Keratinocyte (primary cell): Measurements from ENCODE around the gene SMG6. TPM values are rescaled to one million over a fixed set of nuclear protein-coding genes. Genes with fewer than 3 reads are reported as not detected.

Source experiments
- DNase-seq: peaks from one replicate; pipeline ENCODE4 v3.0.0-alpha.2; 2011; ENCODE audit warnings: low read depth, missing footprints, low spot score
- FAIRE-seq: peaks from 2 replicates; lab custom pipeline; 2011; peaks lifted over from hg19 to GRCh38; lab: Jason Lieb, UNC
- H2AFZ ChIP-seq: 2 replicates; pipeline ENCODE4 v1.6.0; 2012; ENCODE audit warnings: low read length, control low read depth, inconsistent platforms; ENCODE audit not compliant: control insufficient read depth
- H3K27ac ChIP-seq: 2 replicates; pipeline ENCODE4 v1.5.1; 2011; ENCODE audit warnings: low read length; ENCODE audit not compliant: control insufficient read depth, insufficient read depth
- H3K27me3 ChIP-seq: 3 replicates; pipeline ENCODE4 v1.6.0; 2011; ENCODE audit warnings: low read length; ENCODE audit not compliant: control insufficient read depth, insufficient read depth; ENCODE audit errors: extremely low read depth
- H3K36me3 ChIP-seq, 2 experiments: 2 replicates in 1 of 2; 3 replicates in 1 of 2; pipeline ENCODE4 v1.5.1; 2011; ENCODE audit warnings: low read length in 2 of 2, mild to moderate bottlenecking in 1 of 2; ENCODE audit not compliant: control insufficient read depth in 2 of 2, insufficient read depth in 2 of 2; ENCODE audit errors: extremely low read depth in 1 of 2
- H3K4me1 ChIP-seq: 3 replicates; pipeline ENCODE4 v1.5.1; 2011; ENCODE audit warnings: low read length; ENCODE audit not compliant: control insufficient read depth, insufficient read depth; ENCODE audit errors: extremely low read depth
- H3K4me2 ChIP-seq: 3 replicates; pipeline ENCODE4 v1.6.0; 2011; ENCODE audit warnings: low read depth, low read length; ENCODE audit not compliant: control insufficient read depth, insufficient read depth; ENCODE audit errors: extremely low read depth
- H3K4me3 ChIP-seq, 3 experiments: fragments of 200-600 bp in 1 of 3; sonication (generic) in 1 of 3; 2 replicates in 2 of 3; 3 replicates in 1 of 3; pipeline ENCODE4 v1.5.1; 2011 to 2016; ENCODE audit warnings: low read length in 3 of 3, mild to moderate bottlenecking in 3 of 3, control low read depth in 2 of 3, inconsistent platforms in 1 of 3, low read depth in 1 of 3, mixed read lengths in 1 of 3, mixed run types in 1 of 3, moderate library complexity in 1 of 3; ENCODE audit not compliant: control insufficient read depth in 2 of 3, insufficient read depth in 2 of 3; ENCODE audit errors: extremely low read depth in 1 of 3
- H3K79me2 ChIP-seq: 2 replicates; pipeline ENCODE4 v1.6.0; 2012; ENCODE audit warnings: low read length; ENCODE audit not compliant: control insufficient read depth, insufficient read depth
- H3K9ac ChIP-seq: 3 replicates; pipeline ENCODE4 v1.6.0; 2011; ENCODE audit warnings: low read length; ENCODE audit not compliant: control insufficient read depth, insufficient read depth; ENCODE audit errors: extremely low read depth
- H3K9me1 ChIP-seq: 3 replicates; pipeline ENCODE4 v1.6.0; 2011; ENCODE audit warnings: low read length; ENCODE audit not compliant: control insufficient read depth, insufficient read depth; ENCODE audit errors: extremely low read depth
- H3K9me3 ChIP-seq: 2 replicates; pipeline ENCODE4 v1.5.1; 2012; ENCODE audit warnings: low read depth, low read length; ENCODE audit not compliant: control insufficient read depth
- H4K20me1 ChIP-seq: 3 replicates; pipeline ENCODE4 v1.6.0; 2011; ENCODE audit warnings: low read length; ENCODE audit not compliant: control insufficient read depth, insufficient read depth; ENCODE audit errors: extremely low read depth
- CTCF ChIP-seq, 3 experiments: IDR thresholded peaks in 1 of 3; conservative IDR thresholded peaks in 1 of 3; optimal IDR thresholded peaks in 1 of 3; 2 replicates in 2 of 3; 3 replicates in 1 of 3; pipeline versions ENCODE3 to v1.5.1; 2011; ENCODE audit warnings: low read length in 3 of 3, mild to moderate bottlenecking in 3 of 3, moderate library complexity in 2 of 3, control low read depth in 1 of 3, inconsistent platforms in 1 of 3; ENCODE audit not compliant: insufficient read depth in 2 of 3; ENCODE audit errors: extremely low read depth in 1 of 3
- EZH2 ChIP-seq: IDR thresholded peaks from one replicate; pipeline ENCODE4 v1.6.1; 2012; ENCODE audit warnings: inconsistent platforms, mild to moderate bottlenecking, low read length, moderate library complexity
- dilution Hi-C: fragments of 300-500 bp; cut with MboI; formaldehyde crosslinking; loops from one replicate; pipeline ENCODE4 v1.7.0; 2020; ENCODE audit warnings: low sequenced_read_pairs; ENCODE audit not compliant: extremely low pct_ligation_motif_present
- polyA plus RNA-seq, 5 experiments: library from polyadenylated mRNA; depleted of rRNA in 3 of 5; stranded (reverse) in 3 of 5; stranded (forward) in 1 of 5; unstranded in 1 of 5; fragments of >200 nt; gene quantifications; 1 replicate in 1 of 5; 2 replicates in 3 of 5; 3 replicates in 1 of 5; pipeline versions ENCODE4 v1.2.1 to v1.2.3, GENCODE V29; 2011 to 2012; ENCODE audit warnings: missing spikeins in 2 of 5, low read depth in 1 of 5, low replicate concordance in 1 of 5

The SMG6 gene
- polyA plus RNA-seq, 1 donor (not counting 4 experiments of a cell fraction or from before 2014, with no cell fraction given): 3.6 TPM

GRCh38 chr17:2177235-2177811 is 126.3 kb downstream of the SMG6 start:
- FAIRE-seq (peak; percentile 96), DNase-seq (no peak)
- H3K27ac ChIP-seq: peak overlapping the region; percentile 63

GRCh38 chr17:2176499-2177169 is 127.0 kb downstream of the SMG6 start:
- peaks cover 45% of the 10 kb centered on the region for H3K4me1 ChIP-seq
- H3K9me3 ChIP-seq: no peaks in the 10 kb centered on the region
- no peak for FAIRE-seq
- no peaks in the 10 kb centered on the region for H3K27me3 ChIP-seq
- peak overlapping the region; percentile 63 for H3K27ac ChIP-seq
- dilution Hi-C loops: no loop called here
- peaks cover 13% of the 10 kb centered on the region in 2 experiments for H3K36me3 ChIP-seq
- H3K9me1 ChIP-seq: peaks cover 3% of the 10 kb centered on the region
- DNase-seq: no peak
- H2AFZ ChIP-seq: no peak overlapping the region
- TF ChIP-seq EZH2 (no peak), CTCF (optimal IDR thresholded peaks at IDR 0.05 in 1 of 3, IDR thresholded peaks at IDR 0.05 in 1 of 3, conservative IDR thresholded peaks at IDR 0.05 in 1 of 3; ENCODE audit: extremely low read depth in 1 of 3, insufficient read depth in 2 of 3, low read length in 3 of 3) (no peak)
- no peaks in the 10 kb centered on the region for H3K79me2 ChIP-seq
- H3K9ac ChIP-seq: peak overlapping the region; percentile 43
- H3K4me3 ChIP-seq: no peak overlapping the region
- no peaks in the 10 kb centered on the region for H4K20me1 ChIP-seq
- H3K4me2 ChIP-seq: peak overlapping the region; percentile 64

More at GRCh38 chr17:2177235-2177811, 126.3 kb downstream of the SMG6 start:
- Histone ChIP-seq H3K27me3 (no peaks in the 10 kb centered on the region), H3K4me2 (peak overlapping the region; percentile 64), H3K79me2 (no peaks in the 10 kb centered on the region), H3K9ac (peak overlapping the region; percentile 43), H3K36me3 (peaks cover 13 to 17% of the 10 kb centered on the region in 2 experiments), H3K4me1 (peaks cover 39% of the 10 kb centered on the region), H3K4me3 (no peak overlapping the region), H4K20me1 (no peaks in the 10 kb centered on the region), H3K9me1 (peaks cover 3% of the 10 kb centered on the region), H3K9me3 (no peaks in the 10 kb centered on the region), H2AFZ (peak overlapping the region; percentile 71)
- TF ChIP-seq EZH2 (no peak), CTCF (optimal IDR thresholded peaks at IDR 0.05 in 1 of 3, IDR thresholded peaks at IDR 0.05 in 1 of 3, conservative IDR thresholded peaks at IDR 0.05 in 1 of 3; ENCODE audit: extremely low read depth in 1 of 3, insufficient read depth in 2 of 3, low read length in 3 of 3) (no peak)
- dilution Hi-C loops: no loop called here
